Measurements from ENCODE around the gene TMEM131.

- TF ChIP-seq POLR2A (IDR thresholded peaks at IDR 0.05) (no peak), CTCF (IDR thresholded peaks at IDR 0.05) (no peak)
Observed at GRCh38 chr2:97749581-97749980, 246.2 kb downstream of the TMEM131 start.

Measured in lower leg skin (tissue), 3 donors.